DOHH2 (cell line): ENCODE data around the gene NUTM1.

Experiments used
- CTCF ChIP-seq: fragments of 200-600 bp; sonication (generic); IDR thresholded peaks from one replicate; pipeline ENCODE4 v1.5.1; 2014; ENCODE audit warnings: antibody characterized with exemption, mild to moderate bottlenecking, low read depth, low read length; ENCODE audit not compliant: poor library complexity, severe bottlenecking
- EZH2phosphoT487 ChIP-seq: fragments of 200-600 bp; sonication (generic); IDR thresholded peaks from 2 replicates; pipeline ENCODE4 v1.6.1; 2017; ENCODE audit warnings: borderline replicate concordance, mild to moderate bottlenecking, antibody characterized with exemption, low read length, moderate library complexity, mixed read lengths

GRCh38 chr15:34337557-34338306 lies 5.4 kb upstream of the NUTM1 start, which contains the start of gene SLC12A6:
- TF ChIP-seq CTCF (no peak), EZH2phosphoT487 (no peak)
